NCI-H2029 (cell line): ENCODE results near the gene CRYGN.
A peak's percentile ranks its signal among the peaks of the same experiment; 100 is the strongest.

Source experiments
- DNase-seq: peaks from one replicate; lab custom pipeline; 2025; lab: John Stamatoyannopoulos, UW

CRYGN gene, protein sequence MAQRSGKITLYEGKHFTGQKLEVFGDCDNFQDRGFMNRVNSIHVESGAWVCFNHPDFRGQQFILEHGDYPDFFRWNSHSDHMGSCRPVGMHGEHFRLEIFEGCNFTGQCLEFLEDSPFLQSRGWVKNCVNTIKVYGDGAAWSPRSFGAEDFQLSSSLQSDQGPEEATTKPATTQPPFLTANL

DNA sequence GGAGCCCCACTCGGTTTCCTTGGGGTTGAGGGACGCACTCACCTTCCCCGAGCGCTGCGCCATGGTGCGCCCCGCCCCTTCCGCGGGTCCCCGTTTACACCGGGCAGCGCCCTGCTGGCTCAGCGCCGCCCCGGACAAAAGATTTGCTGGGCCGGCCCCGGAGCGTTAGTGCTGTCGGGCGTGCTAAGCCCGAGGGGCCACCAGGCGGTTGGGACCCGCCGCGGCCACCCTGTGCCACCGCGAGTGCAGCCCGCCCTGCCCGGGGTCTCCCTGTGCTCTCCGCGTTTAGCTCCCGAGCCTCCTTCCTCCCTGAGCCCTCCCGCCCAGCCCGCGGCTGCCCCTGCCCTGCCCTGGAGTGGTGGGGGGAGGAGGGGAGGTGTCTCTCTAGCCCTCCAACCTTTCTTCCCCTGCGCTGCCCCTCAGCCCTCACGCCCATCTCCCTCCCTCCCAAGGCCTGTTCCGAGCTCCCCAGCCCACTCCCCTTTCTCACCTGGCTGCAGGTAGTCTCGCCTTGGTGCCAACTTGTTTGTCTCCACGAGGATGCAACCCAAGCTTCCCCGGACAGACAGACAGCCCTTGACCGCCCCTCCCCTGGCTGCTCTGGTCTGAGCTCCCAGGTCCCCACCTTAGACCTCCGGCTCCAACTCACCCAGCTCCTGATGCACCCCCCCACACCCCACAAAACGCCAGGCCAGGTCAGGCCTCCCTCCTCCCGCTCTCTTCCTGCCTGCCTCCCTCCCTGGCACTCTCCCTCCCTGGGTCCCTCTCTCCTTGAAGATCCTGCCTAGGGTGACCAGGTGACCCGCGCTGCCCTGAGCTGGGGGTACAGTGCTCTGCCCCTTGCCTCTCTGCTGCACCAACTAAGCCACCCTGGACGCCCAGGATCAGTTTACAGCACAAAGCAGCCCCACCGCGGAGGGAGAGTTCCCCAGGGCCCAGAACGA is at the start of gene CRYGN:
CRYGN (minus strand) TSS at position 287 of the 944 bp plus-strand sequence; CDS start at position 63, 224 bp downstream.
- DNase-seq = no peak

DNA sequence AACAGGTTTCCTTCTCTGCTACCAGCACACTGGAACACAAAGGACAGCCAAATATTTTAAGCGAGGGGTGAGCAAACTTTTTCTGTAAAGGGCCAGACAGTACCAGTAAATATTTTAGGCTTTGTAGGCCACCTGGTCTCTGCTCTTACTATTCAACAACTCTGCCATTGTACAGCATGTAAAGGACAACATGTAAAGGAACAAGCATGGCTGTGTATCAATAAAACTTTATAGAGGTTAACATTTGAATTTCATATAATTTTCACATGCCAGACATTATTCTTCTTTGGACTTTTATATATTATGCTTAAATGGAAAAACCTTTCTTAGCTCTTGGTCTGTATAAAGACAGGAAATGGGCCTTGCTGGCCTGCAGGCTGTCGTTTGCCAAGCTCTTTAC is 49.6 kb upstream of the CRYGN start:
- no peak for DNase-seq

DNA sequence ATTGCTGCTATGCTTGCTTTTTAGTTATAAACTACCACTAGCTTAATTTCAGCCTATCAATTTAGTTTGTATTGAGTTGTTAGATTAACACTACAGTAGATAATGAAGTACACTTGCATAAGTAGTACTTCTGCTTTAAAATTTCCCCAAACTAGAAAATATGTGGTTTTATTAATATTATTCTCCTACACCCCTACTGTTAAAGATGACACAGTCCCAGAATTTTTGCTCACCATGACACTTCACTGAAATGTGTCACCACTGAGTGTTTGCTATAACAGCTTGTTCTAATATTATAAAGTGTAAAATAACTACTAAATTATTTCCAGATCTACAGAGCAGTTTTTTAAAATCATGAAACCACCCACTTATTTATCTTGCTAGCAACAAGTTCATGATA is 48.2 kb upstream of the CRYGN start:
- DNase-seq = no peak

DNA sequence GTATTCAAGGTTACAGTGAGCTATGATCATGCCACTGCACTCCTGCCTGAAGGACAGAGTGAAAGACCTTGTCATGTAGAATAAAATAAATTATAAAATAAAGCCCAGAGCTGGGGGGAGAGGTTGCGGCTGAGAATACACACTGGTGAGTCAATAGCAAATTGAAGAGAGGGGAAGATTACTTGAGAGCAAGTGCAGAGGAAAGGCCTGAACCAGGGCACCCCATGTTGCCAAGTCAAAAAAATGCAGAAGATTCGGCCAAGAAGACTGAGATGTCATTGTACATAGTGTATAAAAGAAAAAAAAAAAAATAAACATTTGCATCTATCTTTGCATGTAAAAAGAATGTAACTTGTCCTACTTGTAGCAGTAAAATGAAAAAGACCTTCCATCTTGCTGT is 47.3 kb upstream of the CRYGN start:
- no peak for DNase-seq

DNA sequence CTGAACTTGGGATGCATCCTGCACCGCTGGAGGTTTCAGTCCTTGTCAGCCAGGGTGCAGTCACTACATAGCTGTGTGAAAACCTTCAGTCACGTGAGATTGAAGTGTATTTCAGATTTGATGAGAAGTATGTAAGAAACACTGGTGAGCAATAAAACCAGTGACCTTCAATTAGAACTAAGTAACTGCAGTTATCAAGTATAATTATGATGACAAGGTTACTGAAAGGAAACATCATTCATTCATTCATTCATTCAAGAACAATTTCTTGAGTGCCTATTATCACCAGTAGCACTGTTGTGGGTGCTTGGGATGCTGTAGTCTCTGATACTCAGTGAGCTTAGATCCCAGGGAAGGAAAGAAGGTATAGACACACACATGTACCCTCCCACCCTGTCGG is 46.1 kb upstream of the CRYGN start:
- DNase-seq = no peak

DNA sequence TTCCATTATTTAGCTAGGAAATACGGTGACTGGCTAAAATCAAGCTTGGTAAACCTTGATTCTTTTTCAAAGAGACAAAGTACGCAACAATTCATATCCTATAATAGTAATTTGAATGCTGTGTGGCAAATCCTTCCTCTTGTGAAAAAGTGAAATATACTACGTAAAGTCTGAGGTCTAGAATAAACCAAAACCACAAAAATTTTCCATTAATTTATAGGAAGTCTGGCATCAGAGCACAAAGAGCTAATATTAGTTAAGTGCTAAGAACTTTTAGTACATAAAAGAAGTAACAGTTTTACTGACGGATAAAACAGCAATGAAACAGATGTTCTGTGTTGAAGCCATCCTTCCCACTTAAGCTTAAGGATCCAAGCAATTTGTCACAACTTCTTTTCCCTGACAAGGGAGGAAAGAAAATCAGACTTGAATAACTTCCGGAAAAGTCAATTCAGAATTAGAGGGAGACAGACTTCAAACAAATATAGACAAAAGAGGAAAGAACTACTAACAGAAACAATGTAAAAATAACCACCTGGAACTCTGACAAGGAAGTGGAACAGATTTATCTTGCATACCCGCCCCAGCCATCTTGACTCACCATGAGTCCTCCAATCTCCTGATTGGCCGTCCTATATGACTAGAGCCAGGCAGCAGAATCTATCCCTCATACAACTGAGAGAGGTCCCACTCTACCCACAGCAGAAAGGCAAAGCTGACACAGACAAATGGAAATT is 45.2 kb upstream of the CRYGN start:
- no peak for DNase-seq

DNA sequence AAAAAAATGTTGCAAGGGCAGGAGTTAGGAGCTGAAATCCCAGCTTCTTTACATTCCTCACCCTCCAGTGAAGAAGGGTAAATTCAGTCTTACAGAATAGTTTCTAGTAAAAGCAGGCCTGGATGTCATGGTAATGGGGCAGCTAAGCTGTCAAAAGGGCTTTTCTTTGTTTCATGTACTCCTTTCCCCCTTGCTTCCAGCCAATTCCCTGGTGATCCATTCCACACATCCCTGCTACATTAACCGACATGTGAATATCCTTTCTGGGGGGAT is 43.7 kb upstream of the CRYGN start:
- no peak for DNase-seq

DNA sequence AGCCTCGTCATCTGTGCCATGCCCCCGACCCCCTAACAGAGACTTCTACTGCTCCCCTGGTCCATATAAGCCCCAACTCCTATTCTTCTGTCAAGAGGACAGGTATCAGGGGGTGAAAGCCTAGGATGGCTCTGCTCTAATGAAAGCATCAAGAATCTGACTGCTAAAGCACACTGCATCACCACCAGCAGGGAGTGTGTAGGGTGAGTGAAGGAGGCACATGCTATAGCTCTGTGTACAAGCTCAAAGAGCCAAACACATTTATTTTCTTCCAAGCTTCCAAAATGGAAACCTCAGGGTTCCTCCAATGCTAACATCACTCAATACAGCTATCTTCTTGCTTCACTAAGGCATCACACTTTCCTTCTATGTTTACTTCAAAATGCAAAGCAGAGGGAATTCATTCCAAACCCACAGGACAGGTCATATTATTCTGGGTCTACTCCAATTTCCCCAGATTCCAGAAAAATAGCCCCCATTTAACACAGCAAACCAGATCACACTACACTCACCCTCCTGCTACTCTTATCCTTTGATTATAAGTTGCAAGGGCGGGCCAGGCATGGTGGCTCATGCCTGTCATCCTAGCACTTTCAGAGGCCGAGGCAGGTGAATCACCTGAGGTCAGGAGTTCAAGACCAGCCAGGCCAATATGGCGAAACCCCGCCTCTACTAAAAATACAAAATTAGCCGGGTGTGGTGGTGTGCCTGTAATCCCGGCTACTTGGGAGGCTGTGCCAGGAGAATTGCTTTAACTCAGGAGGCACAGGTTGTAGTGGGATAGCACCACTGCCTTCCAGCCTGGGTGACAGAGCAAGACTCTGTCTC is 43.2 kb upstream of the CRYGN start:
- DNase-seq = no peak

DNA sequence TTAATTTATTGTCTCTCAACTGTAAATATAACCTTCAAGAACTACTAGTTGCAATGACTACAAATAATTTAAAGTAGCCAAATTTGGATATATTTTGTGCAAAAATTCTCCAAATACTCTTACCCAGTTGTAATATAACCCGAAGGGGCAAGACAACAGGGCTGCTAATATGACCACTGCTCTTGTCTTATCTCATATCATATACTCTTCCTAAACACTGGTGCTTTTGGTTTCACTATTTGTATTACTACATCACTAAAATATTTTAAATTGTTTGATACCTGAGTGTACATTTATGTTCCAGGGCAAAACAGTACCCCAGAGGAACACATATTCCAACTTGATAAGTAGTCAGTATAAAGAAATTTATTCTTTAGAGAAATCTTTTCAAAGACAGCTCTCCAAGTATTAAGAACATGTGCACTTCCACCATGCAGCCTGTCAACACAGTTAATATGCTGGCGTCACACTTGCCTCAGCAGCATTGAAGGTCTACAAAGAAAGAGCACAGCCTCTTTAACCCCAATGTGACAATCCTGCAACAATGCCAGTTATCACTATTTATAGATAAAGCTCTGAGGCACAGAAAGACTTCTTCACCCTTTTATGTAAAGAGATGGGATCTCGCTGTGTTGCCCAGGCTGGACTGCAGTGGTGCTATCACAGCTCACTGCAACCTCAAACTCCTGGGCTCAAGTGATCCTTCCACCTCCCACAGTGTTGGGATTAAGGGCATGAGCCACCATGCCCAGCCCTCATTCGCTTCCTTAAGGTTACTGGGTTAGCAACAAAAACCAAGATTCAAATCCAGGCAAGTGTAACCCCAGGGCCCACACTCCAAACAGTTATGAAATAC is 41.9 kb upstream of the CRYGN start:
- DNase-seq = no peak

DNA sequence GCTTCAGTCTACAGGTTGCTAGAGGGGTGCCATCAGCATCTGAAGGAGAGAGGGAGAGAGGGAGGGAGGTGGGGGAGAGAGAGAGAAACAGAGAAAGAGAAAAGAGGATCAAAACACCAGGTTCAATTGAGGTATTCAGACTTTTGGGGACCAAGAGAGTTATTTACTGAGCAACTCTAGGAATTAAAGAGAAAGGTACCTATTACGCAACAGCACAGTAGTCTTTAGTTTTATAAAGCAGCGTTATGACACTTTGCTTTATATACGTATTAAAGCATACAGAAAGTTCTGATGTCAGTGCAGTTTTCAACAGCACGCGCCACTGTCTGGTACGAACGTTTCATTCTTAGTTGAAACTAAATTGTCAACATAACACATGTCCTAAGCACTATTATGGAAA is 37.9 kb upstream of the CRYGN start:
- DNase-seq = no peak

DNA sequence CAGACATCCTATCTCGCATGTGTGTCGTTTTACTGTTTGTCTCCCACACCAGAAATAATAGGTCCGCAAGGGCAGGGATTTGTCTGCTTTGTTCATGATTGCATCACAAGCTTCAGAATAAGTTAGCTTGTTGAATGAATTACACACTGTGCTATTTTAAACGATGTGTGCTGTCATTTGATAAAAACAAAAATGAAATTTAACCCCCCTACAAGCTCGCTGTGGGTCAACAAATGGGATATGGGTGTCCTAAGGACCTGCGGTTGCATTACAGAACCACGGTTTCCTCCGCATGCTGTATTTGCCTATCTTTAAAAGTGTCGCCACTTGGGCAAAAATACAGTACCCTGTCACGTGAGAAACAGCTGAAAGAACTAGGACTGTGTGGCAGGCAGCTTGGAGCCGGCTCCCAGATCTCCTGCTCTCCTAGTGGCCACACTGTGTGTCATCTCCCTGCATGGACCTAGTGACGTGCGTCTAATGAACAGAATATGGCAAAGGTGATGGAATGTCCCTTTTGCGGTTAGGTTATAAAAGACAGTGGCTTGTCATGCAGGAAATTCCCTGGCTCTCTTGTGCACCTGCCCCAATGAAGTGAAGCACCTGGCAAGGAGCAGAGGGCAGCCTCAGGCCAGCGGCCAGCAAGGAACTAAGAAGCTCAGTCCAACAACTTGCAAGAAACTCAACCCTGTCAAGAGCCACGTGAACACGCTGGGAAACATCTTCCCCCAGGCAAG is 32.9 kb upstream of the CRYGN start:
- peak; percentile 37 for DNase-seq

DNA sequence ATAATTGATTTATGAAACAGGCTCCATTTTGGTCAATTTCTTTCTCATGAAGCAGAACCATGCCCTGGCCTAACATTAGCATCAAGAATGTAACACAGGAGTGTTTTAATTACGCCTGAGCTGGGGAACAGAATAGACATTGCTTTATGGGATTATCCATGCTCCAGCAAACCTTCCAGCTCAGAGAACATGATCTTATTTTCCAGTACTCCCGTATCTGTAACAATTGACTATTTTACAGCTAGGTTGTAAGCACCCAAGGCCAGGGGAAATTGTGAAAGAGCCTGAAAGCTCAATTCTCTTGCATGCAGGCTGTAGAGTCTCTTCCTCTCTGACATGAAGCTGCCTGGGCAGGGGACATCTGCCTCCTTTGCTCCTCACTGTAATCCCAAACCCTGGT is 30.8 kb upstream of the CRYGN start:
- DNase-seq = no peak

DNA sequence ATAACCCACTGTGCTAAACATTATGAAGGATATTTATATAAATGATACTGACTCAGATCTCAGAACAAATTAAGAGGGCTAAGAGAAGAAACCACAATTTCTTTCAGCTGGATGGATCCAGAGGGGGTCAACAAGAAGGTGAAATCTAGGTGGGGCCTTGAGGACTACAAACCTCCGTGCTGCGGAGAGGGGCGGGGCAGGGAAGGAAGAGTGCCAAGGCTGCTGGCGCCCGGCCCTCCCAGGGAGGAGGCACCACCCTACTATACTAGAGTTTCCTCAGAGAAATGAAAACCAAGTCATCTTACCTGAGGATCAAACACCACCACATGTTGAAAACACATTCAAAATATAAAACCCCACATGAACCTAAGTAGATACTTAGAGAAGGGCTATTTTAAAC is 29.3 kb upstream of the CRYGN start:
- DNase-seq = no peak

DNA sequence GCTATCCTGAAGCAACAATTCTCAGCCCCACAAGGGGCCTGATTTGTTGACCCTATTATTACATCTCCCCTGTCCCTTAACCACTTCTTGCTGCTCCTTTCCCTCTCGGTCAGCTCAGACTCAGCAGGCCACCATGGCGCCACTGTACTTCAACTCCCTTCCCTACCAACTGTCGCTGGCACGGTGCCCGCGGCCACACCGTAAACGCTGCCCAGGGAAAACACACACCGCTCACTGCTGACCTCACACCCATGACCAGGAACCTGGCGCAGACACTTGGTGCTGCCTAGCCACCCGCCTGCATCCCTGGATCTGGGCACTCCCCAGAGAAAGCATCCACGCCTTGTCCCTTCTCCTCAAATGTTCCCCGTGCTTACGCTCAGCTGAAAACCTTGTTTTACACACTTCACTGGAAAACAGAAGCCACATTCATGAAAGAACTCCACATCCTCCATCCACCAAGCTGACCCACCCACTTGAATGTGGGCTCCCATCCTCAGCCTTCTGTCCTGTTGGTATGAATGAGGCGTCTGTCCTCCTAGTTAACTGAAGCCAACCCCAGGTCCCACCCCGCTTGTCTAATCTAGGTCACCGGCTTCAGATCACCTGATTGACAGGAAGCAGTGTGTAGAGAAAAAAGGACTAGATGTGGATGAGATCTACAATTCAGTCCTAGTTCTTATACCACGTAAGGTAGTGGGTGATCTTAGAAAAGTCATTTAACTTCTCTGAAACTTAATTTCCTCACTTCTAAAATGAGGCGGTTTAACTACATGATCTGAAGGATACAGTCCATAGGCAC is 28.5 kb upstream of the CRYGN start:
- no peak for DNase-seq

DNA sequence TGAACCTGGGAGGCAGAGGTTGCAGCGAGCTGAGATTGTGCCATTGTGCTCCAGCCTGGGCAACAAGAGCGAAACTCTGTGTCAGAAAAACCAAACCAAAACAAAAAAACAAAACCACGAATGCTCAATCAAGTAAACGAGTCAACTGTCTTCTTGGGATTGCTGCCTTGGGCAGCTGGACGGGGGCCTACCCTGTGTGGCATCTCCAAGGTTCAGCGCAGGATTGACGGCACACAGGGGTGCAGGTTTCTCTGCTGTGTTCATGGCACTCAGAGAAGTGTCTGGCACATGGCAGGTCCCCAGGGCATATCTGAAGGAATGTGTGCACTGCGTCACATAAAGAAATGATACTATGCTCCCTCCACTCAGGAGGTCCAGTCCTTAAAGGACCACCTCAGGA is 25.2 kb upstream of the CRYGN start:
- DNase-seq = no peak

DNA sequence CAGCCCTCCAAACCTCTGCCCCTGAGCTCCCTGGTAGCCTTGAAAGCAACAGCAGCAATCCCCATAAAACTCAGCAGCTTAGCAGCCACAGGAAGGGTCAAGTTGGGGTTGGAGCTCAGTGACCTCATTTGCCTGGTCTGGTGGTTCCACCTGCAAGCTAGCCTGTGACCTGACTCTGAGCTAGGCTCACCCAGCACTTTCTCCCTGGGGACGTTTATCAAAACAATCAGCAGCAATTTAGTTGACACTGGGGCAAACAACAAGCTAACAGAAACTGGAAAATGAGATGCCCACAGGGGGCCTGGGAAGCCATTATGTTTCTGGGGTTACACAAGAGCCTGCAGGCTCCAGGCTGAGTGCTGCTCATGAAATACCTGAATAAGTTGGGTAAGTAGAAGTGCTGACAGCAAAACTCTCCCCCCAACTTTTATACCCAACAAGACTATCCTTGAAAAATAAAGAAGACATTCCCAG is 22.4 kb upstream of the CRYGN start:
- no peak for DNase-seq

DNA sequence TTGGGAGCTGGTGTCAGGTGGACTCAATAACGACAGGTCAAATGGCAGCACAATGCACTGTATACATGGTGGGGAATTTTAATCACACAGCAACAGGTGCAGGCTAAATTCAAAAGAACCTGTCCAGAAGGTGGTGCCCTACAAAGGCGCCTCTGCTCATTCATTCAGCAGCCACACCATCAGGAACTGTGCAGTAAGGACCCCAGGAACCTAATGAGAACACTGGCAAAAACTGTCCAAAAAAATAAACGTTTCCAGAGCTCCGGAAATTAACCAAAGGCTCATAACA is 21.9 kb upstream of the CRYGN start:
- DNase-seq = no peak

DNA sequence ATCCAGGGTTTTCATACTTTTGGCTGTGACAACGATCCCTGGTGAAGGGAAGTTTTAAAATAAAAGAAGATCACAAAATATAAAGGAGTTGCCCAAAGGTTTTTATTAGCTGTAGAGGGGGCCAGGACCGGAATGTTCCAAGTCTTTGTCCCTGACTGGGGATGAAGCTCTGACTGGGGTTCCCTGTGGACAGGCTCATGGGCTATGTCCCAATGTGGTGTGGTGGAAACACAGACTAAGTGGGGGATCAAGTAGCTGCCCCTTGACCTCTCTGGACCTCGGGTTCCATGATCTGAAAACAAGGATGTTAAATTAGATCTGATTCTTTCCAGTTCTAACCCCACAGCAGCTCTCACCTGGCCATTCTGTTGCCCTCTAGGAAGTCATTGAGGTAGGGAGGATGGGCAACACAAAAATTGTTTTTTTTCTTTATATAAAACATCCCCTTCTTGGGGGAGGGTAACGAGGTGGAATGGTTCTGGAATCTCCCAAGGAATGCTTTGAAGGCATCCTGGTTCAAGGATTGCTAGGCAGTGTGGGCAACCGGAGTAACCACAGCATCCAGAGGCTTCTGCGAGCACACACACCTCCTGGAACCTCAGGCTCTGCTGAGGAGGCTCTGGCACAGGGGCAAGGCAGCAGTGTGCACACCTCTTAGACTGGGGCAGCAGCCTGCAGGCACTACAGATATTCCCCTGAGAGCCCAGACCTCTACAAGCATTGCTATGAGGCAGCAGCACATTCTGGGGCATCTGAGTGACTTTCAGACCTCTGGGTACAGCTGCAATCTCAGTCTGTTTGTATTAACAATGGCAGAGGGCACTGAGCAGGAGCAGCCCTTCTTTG is 21.4 kb upstream of the CRYGN start:
- no peak for DNase-seq

DNA sequence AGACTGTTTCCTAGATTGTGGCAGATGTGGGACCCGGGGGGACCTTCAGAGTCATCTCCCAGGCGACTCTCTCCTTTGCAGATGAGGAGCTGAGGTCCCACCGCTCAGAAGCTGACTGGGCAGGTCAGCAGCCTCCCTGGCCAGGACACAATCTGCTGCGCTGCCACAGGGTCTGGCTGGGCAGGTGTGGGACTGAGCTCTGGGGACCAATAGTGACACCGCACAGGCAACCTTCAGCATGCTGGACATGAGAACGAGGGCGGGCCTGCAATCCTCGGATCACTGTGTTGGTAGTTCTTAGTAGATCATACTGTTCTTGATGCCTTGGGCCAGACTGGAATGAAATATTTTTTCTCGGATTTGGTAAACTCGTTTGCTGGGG is 20.5 kb upstream of the CRYGN start:
- no peak for DNase-seq
